GM23338 (cell line): ENCODE measurements around the gene PCDHA9.

Experiments used
- EZH2 ChIP-seq: fragments of 200-600 bp; sonication (generic); IDR thresholded peaks from one replicate; pipeline ENCODE4 v1.8.0; 2017; ENCODE audit warnings: antibody characterized with exemption, mild to moderate bottlenecking, low read depth; ENCODE audit not compliant: unreplicated experiment
- JUNB ChIP-seq: IDR thresholded peaks from one replicate; pipeline ENCODE4 v1.6.1; 2016; ENCODE audit warnings: antibody characterized with exemption; ENCODE audit not compliant: unreplicated experiment
- TF ChIP-seq, protein P1 (sequence below), 2 experiments: fragments of 200-600 bp in 1 of 2; sonication (generic) in 1 of 2; conservative IDR thresholded peaks; 2 replicates each; pipeline versions ENCODE4 v1.5.1 to v1.6.1; 2016 to 2017; ENCODE audit warnings: antibody characterized with exemption in 2 of 2, low read depth in 2 of 2, mild to moderate bottlenecking in 2 of 2, moderate library complexity in 1 of 2

DNA sequence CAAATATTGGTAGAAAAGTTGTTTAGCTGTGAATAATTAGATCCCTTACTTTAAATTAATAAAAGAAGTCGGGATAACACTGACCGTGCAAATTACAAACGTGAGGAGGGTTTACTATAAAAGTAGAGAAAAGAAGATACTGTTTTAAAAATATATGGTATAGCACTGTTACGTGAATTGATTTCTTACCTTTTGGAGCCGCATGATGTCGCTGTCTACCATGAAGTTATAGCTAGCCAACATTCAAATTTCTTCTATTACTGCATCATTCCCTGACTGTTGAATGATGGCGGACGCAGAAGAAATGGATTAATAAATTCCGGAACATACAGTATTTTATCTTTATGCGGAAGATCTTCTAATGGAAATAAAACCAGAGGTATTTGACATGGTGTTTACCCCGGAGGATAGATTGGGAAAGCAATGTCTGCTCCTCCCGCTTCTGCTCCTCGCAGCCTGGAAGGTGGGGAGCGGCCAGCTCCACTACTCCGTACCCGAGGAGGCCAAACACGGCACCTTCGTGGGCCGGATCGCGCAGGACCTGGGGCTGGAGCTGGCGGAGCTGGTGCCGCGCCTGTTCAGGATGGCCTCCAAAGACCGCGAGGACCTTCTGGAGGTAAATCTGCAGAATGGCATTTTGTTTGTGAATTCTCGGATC lies 20.3 kb upstream of the PCDHA9 start, which contains the start of gene PCDHA6:
- TF ChIP-seq, protein P1, sequence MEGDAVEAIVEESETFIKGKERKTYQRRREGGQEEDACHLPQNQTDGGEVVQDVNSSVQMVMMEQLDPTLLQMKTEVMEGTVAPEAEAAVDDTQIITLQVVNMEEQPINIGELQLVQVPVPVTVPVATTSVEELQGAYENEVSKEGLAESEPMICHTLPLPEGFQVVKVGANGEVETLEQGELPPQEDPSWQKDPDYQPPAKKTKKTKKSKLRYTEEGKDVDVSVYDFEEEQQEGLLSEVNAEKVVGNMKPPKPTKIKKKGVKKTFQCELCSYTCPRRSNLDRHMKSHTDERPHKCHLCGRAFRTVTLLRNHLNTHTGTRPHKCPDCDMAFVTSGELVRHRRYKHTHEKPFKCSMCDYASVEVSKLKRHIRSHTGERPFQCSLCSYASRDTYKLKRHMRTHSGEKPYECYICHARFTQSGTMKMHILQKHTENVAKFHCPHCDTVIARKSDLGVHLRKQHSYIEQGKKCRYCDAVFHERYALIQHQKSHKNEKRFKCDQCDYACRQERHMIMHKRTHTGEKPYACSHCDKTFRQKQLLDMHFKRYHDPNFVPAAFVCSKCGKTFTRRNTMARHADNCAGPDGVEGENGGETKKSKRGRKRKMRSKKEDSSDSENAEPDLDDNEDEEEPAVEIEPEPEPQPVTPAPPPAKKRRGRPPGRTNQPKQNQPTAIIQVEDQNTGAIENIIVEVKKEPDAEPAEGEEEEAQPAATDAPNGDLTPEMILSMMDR (conservative IDR thresholded peaks at IDR 0.05; ENCODE audit: low read depth in 2 of 2) = peak; percentile 29 to 31; a peak in 3 of 4 replicates
- TF ChIP-seq EZH2 (no peak), JUNB (no peak)
